ENCODE data around the gene GABRG3. TPM values are rescaled to one million over a fixed set of nuclear protein-coding genes. Genes with fewer than 3 reads are reported as not detected.

The GABRG3 gene
- total and polyA plus RNA-seq, 3 donors from 2014 or later: 3.7 to 13.4 (median 6.9) TPM

DNA sequence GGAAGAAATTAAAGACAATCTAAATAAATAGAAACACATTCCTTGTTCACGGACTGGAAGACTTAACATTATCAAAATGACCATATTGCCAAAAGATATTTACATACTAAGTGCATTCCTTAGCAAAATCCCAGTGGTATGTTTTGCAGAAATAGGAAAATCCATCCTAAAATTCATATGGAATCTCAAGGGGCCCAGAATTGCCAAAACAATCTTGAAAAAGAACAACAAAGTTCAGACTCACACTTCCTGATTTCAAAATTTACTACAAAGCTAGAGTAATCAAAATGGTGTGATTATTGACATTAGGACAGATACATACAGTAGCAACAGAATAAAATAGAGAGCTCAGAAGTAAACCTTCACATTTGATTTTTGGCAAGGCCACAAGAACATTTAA lies 612.7 kb downstream of the GABRG3 start:
- no peaks in the 10 kb centered on the region for H3K27me3 ChIP-seq
- 0 to 34% methylated on average over 1 of the region's 1 CpG for WGBS, 2 donors
- TF ChIP-seq POLR2A (IDR thresholded peaks at IDR 0.05): no peak
- TF ChIP-seq, protein P1, sequence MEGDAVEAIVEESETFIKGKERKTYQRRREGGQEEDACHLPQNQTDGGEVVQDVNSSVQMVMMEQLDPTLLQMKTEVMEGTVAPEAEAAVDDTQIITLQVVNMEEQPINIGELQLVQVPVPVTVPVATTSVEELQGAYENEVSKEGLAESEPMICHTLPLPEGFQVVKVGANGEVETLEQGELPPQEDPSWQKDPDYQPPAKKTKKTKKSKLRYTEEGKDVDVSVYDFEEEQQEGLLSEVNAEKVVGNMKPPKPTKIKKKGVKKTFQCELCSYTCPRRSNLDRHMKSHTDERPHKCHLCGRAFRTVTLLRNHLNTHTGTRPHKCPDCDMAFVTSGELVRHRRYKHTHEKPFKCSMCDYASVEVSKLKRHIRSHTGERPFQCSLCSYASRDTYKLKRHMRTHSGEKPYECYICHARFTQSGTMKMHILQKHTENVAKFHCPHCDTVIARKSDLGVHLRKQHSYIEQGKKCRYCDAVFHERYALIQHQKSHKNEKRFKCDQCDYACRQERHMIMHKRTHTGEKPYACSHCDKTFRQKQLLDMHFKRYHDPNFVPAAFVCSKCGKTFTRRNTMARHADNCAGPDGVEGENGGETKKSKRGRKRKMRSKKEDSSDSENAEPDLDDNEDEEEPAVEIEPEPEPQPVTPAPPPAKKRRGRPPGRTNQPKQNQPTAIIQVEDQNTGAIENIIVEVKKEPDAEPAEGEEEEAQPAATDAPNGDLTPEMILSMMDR (IDR thresholded peaks at IDR 0.05): no peak
- no peak overlapping the region for H3K27ac ChIP-seq
- no peaks in the 10 kb centered on the region for H3K4me1 ChIP-seq
- no peaks in the 10 kb centered on the region for H3K9me3 ChIP-seq
- DNase-seq: no peak
- no peaks in the 10 kb centered on the region for H3K36me3 ChIP-seq (ENCODE audit: low read depth, missing control alignments)
- no peak overlapping the region for H3K4me3 ChIP-seq
- intact Hi-C loops (cut with DNase I; ENCODE audit: low total_unique reads): no loop called here

DNA sequence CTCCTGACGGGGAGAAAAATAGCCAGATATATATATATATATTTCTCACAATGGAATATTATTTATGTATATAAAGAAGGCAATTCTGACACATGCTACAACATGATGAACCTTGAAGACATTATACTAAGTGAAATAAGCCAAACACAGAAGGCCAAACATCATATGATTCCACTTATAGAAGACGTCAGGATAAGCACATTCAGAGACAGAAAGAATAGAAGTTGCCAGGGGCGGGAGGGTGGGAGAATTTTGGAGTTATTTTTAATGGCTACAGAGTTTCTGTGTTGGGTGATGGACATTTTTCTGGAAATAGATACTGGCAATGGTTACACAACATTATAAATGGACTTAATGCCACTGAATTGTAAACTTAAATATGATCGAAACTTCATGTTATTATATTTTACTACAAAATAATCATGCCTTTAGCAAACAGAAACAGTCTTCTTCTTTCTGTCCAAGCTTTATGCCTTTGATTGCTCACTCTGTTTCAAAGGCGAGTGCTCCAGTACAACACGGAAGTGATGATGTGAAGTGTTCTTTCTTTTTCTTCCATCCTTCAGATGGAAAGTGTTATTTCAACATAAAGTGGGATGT lies 614.2 kb downstream of the GABRG3 start:
- 84 to 91% methylated on average over 6 of the region's 6 CpGs for WGBS, 2 donors
- no peaks in the 10 kb centered on the region for H3K36me3 ChIP-seq (ENCODE audit: low read depth, missing control alignments)
- H3K9me3 ChIP-seq: no peaks in the 10 kb centered on the region
- no peak for TF ChIP-seq POLR2A (IDR thresholded peaks at IDR 0.05)
- TF ChIP-seq, protein P1 (IDR thresholded peaks at IDR 0.05): no peak
- DNase-seq: no peak
- no peak overlapping the region for H3K27ac ChIP-seq
- no peaks in the 10 kb centered on the region for H3K4me1 ChIP-seq
- intact Hi-C loops (cut with DNase I; ENCODE audit: low total_unique reads): no loop called here
- H3K27me3 ChIP-seq: no peaks in the 10 kb centered on the region
- H3K4me3 ChIP-seq: no peak overlapping the region

DNA sequence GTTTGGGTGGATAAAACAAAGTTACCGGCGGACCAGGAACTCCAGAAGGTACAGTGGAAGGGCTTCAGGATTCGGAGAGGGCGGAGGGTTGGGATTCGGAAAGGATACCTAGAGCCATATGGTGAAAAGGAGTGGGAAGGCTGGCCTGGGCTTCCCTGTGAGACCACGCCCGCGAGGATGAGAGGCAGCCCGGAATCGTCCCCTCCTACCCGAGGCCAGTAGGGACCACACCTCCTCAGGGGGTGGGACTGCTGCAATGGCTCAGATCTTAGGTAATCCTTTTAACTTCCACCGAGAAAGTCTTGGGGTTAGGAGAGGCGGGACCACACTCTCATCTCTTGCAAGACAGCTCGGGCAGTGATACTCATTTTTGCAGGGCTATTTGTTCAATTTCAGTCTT lies 616.8 kb downstream of the GABRG3 start:
- Histone ChIP-seq H3K27ac (no peak overlapping the region), H3K9me3 (no peaks in the 10 kb centered on the region), H3K27me3 (no peaks in the 10 kb centered on the region), H3K4me3 (no peak overlapping the region), H3K4me1 (no peaks in the 10 kb centered on the region), H3K36me3 (ENCODE audit: low read depth, missing control alignments) (no peaks in the 10 kb centered on the region)
- DNase-seq: no peak
- WGBS, 2 donors: 17 to 40% methylated on average over 13 to 14 of the region's 14 CpGs
- no peak for TF ChIP-seq POLR2A (IDR thresholded peaks at IDR 0.05)
- TF ChIP-seq, protein P1 (IDR thresholded peaks at IDR 0.05): no peak
- intact Hi-C loops (cut with DNase I; ENCODE audit: low total_unique reads): no loop called here

DNA sequence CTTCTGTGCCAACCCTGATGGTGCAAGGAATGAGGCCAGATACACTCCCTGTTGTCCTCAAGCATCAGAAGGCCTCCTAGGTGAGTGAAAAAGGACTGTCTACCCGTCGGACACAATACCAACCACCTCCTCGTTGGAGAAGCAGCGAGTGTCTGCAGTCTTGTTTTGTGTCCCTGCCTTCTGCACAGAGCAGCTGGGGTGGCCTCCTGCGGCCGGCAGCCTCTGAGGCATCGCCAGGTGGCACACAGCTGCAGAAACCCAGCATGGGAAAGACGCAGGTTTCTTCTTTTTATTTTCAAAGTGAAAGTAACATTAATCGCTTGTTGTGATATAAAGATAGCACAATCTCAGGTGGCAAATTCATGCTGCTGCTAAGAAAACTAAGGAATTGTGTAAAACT lies 618.3 kb downstream of the GABRG3 start:
- H3K27ac ChIP-seq: no peak overlapping the region
- H3K36me3 ChIP-seq (ENCODE audit: low read depth, missing control alignments): no peaks in the 10 kb centered on the region
- no peak overlapping the region for H3K4me3 ChIP-seq
- DNase-seq: no peak
- H3K4me1 ChIP-seq: no peaks in the 10 kb centered on the region
- 50 to 61% methylated on average over 8 to 9 of the region's 9 CpGs for WGBS, 2 donors
- no peak for TF ChIP-seq POLR2A (IDR thresholded peaks at IDR 0.05)
- TF ChIP-seq, protein P1 (IDR thresholded peaks at IDR 0.05): no peak
- no peaks in the 10 kb centered on the region for H3K9me3 ChIP-seq
- H3K27me3 ChIP-seq: no peaks in the 10 kb centered on the region
- intact Hi-C loops (cut with DNase I; ENCODE audit: low total_unique reads): no loop called here

DNA sequence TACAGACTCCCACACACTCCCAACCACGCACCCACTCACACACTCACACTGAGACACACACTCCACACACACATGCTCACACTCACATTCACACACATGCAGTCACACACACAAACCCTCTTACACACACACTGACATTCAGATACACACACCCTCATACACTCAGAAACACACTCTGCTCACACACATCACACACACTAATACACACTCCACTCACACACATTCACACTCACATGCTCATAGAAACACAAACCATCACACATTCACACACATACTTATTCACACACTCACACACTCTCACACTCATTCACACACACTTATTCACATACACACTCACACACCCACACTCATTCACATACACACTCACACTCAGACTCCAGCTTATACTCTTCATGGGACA lies 618.8 kb downstream of the GABRG3 start:
- Histone ChIP-seq H3K36me3 (ENCODE audit: low read depth, missing control alignments) (no peaks in the 10 kb centered on the region), H3K27me3 (no peaks in the 10 kb centered on the region), H3K9me3 (no peaks in the 10 kb centered on the region), H3K27ac (no peak overlapping the region), H3K4me3 (no peak overlapping the region), H3K4me1 (no peaks in the 10 kb centered on the region)
- 63 to 83% methylated on average over 1 of the region's 1 CpG for WGBS, 2 donors
- TF ChIP-seq, protein P1 (IDR thresholded peaks at IDR 0.05): no peak
- TF ChIP-seq POLR2A (IDR thresholded peaks at IDR 0.05): no peak
- no peak for DNase-seq
- intact Hi-C loops (cut with DNase I; ENCODE audit: low total_unique reads): no loop called here
